HG03064 (cell line): ENCODE data around the gene NR1I3.
"Not testable (repeated sequence)": the region's sequence is repeated elsewhere in the genome, so short reads cannot be mapped to it uniquely, and the experiment has no call there.

Experiments used
- ATAC-seq: cut with Tn5 transposase; IDR thresholded peaks from one replicate; pipeline ENCODE4 v1.9.1; 2021; ENCODE audit warnings: low read depth; ENCODE audit not compliant: unreplicated experiment

Gene NR1I3

DNA sequence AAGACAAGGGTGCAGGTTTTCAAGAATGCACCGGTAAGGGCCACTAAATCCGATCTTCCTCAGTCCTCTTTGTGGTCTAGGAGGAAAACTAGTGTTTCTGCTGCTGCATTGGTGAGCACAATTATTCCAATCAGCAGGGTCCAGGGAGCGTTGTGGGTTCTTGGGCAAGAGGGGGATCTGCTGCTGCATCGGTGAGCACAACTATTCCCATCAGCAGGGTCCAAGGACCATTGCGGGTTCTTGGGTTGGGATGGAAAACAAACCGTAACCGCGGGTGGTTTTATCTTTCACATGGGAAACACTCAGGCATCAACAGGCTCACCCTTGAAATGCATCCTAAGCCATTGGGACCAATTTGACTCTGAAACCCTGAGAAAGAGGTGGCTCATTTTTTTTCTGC, 13.6 kb upstream of the NR1I3 start:
- no peak for ATAC-seq

DNA sequence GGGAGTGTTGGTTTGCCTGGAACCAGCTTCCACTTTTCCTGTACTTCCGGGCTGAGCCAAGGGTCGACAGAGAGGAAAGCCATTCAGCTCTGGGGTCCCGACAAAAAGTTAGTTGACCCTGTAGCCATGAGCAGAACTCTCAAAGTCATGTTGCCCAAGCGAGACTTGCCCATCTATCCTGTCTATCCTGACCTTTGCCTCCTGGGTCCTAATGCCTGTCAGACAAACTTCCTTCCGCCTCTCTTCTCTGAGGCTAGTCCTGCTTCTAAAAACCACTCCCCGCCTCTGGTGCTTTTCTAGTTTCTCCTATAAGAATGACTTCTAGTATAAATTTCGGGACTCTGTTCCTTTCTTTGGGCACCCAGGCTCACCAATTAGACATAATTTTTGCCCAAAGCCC, 12.8 kb upstream of the NR1I3 start:
- ATAC-seq, result no peak

DNA sequence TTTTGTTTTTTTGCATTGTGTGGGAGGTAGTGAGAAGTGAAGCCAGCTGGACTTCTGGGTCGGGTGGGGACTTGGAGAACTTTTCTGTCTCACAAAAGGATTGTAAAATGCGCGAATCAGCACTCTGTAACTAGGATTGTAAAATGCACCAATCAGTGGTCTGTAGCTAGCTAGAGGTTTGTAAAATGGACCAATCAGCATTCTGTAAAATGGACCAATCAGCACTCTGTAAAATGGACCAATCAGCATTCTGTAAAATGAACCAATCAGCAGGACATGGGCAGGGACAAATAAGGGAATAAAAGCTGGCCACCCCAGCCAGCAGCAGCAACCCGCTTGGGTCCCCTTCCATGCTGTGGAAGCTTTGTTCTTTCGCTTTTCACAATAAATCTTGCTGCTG, 12.1 kb upstream of the NR1I3 start:
- not testable (repeated sequence) for ATAC-seq

DNA sequence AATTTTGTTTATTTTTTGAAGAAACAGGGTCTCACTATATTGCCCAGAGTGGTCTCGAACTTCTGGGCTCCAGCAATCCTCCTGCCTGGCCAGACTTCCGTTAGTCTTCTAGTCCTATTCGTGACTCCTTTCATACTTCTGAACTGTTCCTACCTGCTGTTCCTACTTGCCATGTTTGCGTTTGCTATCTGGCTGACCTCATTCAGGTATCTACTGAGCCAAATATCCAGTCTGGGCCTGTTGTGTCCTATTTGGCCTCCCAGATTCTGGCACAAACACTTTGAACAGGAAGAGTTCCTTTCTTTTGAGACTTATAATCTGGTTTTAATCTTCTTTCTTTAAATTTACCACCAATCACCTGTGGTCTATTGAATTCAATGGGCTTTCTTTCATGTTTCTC, 6.9 kb upstream of the NR1I3 start:
- no peak for ATAC-seq

DNA sequence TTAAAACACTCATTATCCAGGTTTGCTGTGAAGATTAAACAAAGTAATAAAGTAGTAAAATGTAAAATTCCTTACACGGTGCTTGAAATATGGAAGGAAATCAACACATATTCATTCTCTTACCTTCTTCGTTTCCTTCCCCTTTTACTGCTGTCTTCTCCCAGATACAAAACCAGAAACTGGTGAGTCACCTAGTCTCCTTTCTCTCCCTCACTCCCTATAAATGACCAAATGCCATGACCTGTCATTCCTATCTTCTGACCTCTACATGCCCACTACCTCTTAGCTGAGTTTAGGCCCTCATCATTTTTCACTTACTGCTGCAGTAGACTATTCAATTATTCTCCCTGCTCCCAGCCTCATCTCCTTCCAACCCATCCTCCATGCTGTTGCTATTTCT, 4.3 kb upstream of the NR1I3 start:
- ATAC-seq, result no peak

DNA sequence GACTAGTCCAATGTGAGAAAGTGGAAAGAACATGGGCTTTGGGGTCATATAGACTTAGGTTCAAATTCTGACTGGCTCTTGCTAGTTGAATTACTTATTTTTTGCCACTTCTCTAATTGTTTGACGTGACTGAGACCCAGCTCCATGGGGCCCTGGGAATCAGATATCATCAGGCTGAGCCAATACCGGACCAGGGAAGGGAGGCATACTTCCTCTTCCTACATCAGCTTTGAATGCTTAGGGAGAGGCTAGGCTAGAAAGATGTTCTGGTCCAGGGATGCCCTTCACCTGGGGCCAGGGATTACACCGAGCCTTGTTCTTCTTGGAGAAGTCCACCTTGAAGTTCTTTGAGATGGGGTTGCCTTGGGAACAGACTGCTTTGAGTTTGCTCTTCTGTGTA, 3.7 kb upstream of the NR1I3 start:
- ATAC-seq, result no peak

DNA sequence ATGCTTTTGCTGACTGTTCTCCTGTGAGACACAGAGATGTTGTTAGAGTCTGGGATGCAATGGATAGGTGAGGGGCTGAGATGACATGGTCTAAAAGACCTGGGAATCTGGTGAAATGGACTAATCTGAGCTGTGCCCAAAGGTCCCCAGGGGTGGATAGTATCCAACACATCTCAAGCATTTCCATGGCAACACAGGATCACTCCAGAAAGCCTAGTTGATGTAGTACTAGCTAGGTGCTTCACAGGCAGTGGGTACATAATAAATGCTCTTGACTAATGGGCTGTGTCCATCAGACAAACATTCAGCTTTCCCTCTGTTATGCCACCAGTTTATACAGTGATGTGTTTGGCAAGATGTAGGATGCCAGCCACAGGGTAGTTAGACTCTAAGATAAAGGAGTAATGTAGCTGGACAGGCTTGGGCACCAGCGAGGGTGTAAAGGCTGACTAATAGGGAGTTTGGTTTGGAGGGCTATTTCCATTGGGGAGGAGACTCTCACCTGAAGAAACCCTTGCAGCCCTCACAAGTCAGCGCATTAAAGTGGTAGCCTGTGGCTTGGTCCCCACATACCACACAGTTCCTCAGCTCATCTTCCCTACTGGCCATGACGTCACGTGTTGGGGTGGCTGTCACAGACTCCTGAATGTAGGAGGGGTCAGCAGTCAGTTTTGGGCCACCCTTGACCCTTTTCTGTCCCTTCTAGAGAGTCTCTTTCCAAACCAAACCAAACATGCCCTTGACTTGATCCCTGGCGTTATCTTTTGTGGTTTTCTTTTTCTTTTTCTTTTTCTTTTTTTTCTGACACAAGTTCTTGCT, 1.8 kb downstream of the NR1I3 start:
- ATAC-seq, result no peak

DNA sequence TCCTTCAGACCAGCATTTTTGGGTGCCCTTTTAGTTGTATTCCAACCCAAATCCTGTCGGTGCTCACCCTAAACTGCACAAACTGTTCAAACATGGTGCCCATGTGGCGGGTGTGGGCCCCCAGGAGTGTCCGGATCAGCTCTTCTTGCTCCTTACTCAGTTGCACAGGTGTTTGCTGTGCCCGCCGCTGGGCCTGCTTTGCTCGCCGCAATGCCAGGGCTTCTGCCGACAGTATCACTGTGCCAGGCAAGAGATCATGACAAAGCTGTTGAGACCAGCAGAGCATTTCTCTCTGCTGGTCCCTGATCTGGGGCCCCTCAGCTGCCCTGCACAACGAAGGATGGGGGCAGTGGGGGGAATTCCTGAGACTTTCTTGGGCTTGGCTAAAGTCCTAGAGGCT, 4.9 kb downstream of the NR1I3 start:
- ATAC-seq, result no peak

DNA sequence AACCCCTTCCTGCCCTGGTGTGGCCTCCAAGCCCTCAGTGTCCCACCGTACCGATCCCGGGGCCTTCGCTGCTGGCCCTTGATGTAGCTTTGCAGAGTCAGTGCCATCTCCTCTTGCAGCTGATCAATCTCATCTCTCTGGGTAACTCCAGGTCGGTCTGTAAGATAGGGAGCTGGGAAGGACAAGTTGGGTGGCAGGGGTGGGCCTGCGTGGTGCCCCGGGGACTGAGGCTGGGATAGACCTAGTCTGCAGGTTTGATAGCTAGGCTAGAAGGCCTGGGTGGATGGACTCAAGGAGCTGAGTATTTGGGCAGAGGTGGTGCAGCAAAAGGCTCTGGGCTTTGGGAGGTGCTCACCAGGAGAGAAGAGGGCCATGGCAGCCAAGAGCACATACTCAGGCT, 7.2 kb downstream of the NR1I3 start:
- no peak for ATAC-seq

DNA sequence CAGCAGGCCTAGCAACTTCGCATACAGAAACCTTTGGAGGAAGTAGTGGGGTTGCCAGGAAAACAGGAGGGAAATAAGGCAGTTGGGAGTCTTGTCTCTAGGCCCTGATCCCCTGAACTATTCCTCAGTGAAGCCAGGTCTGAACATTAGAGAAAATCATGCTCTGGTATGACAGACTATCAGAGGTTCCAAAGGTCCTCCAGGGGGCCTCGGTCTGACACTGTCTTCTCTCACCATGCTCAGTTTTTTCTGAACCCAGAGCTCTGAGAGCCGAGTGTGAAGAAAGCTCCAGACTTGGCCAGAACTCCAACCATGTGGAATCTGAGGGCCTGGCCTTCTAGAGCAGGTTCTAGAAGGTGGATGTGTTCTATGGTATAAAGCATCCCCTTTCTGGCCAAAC, 8.1 kb downstream of the NR1I3 start:
- ATAC-seq, result no peak

DNA sequence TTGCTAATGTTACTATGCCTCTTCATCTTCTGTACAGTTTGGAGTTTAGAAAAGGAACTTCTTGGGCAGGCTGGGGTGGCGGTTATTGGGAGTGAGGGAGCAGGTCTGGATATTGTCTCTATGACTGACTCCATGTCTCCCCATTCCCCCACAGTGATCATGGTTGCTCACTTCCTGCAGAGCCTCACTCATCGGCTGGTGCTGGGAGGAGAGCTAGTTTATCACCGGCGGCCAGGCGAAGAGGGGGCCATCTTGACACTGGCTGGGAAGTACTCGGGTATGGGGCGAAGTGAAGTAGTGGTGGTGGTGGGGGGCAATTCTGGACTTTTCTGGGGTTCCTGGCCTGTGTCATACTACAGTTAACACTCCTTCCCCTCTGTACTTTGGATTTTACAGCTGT, 10.0 kb downstream of the NR1I3 start:
- ATAC-seq, result no peak

DNA sequence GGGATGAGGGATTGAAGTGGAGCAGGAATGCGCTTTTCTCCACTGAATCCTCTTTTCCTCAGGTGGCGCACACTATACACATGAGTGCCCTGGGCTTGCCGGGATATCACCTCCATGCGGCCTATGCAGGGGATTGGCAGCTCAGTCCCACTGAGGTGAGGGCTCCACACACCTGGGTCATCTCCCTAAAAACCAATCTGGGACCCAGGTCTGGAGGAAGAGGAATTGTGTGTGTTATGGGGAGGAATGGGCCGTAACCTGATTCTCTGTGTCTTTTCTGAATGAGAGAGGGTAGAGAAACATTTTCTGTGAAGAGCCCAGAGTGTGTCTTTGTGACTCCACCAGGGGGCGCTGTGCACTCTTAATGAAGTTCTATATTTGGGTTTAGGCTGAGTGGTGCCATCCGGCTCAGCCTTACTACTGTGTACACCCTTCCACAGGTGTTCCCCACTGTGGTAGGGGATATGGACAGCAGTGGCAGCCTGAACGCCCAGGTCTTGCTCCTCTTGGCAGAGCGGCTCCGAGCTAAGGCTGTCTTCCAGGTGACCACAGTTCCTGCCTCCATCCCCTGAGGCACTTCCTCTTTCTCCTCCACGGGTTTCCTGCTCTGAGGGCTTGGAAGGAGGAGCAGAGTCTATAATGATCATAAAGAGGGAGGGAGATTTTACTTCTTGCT, 10.7 kb downstream of the NR1I3 start:
- peak; percentile 45 for ATAC-seq

DNA sequence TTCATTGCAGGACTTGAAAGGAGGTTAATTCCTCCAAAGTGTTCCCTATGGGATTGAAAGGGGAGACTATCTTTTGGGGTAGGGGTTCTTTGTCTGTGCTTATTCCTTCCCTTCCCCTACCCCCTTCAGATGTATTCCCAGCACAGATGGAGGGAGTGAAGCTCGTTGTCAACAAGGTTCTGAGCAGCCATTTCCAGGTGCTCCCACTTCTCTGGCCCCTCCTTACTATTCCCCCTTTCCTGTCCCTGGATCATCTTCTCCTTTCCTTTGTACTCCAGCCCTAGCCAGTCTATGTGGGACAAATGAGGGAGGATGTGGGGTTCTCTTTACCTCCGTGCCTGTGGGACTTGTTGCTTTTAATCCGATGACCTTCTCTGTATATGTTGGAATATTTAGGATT, 11.2 kb downstream of the NR1I3 start:
- no peak for ATAC-seq

DNA sequence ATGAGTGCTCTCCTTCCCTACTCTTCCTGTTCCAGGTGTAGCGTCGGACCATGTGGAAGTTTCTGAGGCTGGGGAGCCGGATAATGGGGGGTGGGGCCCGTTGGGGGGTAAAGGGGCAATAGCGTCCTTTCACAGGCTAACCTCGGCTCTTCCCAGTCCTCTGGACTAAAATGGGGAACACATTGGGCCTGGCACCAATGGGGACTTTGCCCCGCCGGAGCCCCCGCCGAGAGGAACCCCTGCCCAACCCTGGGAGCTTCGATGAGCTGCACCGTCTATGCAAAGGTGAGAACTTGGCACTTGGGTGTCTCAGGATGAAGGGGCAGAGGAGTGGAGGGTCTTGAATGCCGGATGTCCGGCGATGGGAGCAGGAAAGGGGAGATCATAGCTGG, 11.7 kb downstream of the NR1I3 start:
- no peak for ATAC-seq

DNA sequence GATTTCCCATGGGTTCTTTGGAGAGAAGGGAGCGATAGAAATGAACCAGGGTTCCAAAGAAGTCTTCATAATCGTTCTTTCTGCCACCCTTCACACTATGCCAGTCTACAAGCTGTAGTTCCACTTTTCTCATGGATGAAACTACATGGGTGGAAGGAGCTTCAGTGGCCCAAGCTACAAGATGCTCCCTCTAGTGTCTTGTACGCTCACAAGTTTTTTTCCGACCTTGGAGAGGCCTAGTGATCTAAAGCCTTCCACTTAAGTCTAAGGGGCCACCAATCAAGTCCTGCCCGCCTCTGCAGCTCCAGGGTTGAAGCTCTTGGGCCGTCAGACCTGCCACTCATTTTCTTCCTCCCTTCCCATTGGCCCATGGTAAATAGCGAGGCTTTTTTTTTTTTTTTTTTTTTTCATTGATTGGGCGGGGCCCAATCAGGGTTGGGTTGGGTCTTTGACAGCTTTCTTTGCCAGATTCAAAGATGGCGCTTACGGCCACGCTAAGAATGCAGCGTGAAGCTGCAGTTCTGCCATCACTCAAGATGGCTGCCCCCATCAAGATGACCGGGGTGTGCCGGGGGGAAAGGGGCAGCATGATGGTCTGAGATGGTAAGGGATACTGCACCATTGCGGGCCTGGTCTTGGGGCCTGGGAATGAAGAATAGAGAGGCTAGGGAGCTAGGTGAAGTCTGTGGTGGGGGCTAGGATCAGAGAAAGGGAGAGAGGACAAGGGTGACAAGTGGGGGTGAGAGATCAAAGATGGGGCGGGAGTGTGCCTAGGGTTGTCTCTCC, 12.3 kb downstream of the NR1I3 start, which contains the start of gene TOMM40L:
TOMM40L (plus strand) TSS at position 527 of the 786 bp plus-strand sequence. CDS start 430 bp downstream, outside the sequence.
- peak; percentile 92 for ATAC-seq

DNA sequence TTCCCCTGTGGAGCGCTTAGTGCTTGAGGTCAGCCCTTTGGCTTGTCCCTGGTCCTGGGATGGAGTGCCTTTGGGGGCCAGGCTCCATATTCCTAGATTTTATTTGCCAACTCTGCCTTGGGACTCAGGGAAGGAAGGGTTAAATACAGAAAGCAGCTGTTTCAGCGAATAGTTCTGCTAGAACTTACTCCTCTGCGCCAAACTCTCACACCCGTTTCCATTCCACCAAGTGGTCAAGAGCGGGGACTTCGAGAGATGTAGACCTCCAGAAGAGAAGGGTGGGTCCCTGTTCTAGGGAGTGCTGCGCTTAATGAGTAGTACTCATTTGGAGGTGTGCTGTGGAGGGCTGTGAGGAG, 12.8 kb downstream of the NR1I3 start:
- no peak for ATAC-seq

DNA sequence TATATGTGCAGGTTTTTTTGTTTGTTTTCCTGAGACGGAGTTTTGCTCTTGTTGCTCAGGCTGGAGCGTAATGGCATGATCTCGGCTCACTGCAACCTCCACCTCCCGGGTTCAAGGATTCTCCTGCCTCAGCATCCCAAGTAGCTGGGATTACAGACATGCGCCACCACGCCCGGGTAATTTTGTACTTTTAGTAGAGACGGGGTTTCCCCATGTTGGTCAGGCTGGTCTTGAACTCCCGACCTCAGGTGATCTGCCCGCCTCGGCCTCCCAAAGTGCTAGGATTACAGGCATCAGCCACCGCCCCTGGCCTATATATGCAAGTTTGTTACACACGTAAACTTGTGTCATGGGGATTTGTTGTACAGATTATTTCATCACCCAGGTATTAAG, 13.3 kb downstream of the NR1I3 start:
- not testable (repeated sequence) for ATAC-seq

DNA sequence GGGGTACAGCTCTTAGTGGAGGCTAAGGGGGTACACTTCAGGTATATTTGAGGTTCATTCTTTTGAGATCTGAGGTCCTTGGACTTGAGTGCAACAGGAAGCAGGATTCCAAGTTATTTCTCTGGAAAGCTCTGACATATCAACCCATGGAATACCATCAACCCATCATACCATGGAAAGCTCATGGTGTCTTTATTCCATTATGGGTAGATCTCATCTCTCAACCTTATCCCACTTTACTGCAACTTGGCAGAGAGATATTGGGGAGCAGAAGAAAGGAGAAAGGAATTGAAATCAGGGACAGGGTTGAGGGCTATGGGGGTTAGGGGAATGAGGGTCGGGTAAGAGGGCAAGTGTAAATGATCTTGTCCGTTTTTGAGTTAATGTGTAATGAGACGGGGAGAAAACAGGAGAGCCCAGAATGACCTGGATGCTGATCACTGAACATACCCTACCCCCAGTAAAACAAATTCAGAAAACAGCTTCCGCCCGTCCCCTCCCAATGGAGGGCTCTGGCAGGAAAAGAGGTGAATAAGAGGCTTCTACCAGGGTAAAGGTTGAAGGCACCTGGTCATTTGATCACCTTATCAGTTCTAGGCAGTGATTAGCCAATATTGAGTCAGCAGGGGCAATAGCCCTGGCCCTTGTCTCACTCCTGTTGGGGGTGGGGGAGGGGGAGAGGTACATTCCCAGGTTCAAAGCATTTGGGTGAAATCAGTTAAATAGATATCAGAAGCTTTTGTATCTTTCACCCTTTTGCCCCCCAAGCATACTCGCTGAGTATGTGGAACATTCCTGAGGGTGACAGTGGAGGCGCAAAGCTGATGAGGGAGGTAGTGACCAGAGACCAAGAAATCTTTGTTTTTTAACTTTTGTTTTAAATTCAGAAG, 14.0 kb downstream of the NR1I3 start:
- no peak for ATAC-seq

DNA sequence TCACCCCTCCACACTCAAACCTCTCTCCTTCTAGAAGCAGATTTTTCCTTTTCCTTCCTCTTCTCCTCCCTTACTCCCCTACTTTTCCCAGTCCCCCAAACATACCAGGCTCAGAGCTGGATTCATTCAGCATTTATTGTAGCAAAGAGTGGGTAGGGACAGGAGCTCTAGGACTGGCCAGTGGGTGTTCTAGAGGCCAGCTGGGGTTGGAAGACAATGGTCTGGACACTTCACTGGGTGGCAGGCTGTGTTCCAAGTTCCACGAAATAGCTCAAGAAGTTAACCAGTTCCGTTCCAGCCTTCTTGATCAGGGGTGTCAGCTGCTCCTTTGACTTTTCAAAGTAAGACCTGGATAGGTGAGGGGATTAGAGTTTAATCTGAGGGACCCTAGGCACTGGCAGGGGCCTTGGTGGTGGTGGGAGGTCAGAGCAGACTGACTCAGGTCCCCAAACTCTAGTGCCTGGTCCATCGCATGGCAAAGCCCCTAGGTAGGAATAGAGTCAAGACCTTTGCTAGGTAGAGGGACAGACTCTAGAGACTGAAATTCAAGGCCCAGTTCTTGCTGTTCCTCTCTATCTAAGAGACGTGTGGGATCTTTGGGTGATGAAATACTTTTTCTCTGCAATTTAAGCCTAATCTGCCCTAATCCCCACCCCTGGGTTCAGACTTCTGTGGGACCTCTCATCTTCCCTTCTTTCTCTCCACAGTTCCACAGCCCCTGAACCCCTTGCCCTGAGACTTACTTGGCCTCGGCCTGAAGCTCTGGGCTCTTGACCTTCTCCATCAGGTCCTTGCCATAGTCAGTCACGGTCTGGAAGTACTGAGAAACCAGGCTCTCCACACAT, 15.6 kb downstream of the NR1I3 start:
- ATAC-seq, result no peak

DNA sequence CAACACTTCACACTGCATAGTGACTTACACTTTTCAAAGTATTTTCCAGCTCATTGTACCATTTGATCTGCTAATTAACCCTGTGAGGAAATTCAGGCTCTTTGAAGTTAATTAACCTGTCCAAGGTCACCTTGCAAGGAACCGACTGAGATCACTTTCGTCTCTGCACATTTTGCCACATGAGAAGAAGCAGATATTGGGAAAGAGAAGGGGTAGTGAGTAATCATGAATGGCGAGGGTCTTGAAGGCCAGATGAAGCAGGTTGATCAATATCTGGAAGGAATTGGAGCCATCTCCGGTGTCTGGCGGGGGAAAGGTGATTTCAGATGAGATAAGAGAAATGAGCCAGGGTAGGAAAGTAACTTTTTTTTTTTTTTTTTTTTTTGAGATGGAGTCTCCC, 18.0 kb downstream of the NR1I3 start:
- no peak for ATAC-seq
